SHP77 treated with DMSO at 0.1 percent for 48 hours (cell line): ENCODE data around the gene CYP20A1.
"Not testable (repeated sequence)": the region's sequence is repeated elsewhere in the genome, so short reads cannot be mapped to it uniquely, and the experiment has no call there.

Source experiments
- DNase-seq: peaks from one replicate; lab custom pipeline; 2025; lab: John Stamatoyannopoulos, UW

The CYP20A1 gene

DNA sequence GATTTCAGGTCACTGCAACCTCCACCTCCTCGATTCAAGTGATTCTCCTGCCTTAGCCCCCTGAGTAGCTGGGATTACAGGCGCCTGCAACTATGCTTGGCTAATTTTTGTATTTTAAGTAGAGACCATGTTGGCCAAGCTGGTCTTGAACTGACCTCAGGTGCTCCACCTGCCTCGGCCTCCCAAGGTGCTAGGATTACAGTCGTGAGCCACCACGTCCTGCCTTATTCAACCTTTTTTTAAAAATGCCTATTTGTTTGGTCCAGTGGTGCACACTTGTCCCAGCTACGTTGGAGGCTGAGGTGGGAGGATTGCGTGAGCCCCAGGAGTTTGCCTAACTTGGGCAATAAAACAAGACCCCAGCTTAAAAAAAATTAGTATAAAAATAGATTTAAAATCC lies 43.3 kb downstream of the CYP20A1 start:
- DNase-seq = no peak

DNA sequence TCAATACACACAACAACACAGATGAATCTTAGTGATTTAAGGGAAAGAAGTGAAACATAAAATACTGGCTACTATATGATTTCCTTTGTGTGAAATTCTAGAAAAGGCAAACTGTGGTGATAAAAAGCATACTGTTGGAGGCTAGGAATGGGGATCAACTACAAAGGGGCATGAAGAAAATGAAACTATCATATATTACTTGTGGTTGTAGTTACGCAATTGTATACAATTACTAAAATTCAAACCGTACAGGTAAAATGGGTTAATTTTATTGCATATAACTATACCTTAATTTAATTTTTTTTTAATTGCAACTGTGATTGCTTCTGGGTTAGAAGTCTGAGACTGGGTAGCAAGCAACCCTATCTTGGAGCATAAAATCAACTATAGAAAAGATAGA lies 47.7 kb downstream of the CYP20A1 start:
- DNase-seq = no peak

DNA sequence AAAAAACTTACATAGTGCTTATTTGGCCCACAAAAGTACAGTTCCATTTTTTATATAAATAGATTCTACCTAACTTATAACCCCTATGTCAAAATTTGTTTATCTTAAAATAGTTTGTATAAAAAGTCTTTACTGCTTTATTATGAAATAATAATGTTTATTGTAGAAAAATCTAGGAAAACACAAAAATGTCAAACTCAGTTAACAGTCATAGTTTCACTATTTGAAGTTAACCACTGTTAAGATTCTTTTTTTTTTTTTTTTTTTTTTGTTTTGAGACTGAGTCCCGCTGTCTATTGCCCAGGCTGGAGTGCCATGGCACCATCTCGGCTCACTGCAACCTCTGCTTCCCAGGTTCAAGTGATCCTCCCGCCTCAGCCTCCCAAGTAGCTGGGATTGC lies 62.8 kb downstream of the CYP20A1 start:
- no peak for DNase-seq

DNA sequence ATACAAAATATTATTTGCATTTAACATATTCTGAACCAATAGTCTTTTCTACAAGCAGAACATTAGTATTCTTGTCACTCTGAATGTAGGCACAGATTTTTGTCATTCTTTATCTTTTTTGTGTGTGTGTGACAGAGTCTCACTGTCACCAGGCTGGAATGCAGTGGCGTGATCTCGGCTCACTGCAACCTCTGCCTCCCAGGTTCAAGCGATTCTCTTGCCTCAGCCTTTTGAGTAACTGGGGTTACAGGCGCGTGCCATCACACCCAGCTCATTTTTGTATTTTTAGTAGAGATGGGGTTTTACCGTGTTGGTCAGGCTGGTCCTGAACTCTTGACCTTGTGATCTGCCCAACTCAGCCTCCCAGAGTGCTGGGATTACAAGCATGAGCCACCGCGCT lies 63.8 kb downstream of the CYP20A1 start:
- not testable (repeated sequence) for DNase-seq

DNA sequence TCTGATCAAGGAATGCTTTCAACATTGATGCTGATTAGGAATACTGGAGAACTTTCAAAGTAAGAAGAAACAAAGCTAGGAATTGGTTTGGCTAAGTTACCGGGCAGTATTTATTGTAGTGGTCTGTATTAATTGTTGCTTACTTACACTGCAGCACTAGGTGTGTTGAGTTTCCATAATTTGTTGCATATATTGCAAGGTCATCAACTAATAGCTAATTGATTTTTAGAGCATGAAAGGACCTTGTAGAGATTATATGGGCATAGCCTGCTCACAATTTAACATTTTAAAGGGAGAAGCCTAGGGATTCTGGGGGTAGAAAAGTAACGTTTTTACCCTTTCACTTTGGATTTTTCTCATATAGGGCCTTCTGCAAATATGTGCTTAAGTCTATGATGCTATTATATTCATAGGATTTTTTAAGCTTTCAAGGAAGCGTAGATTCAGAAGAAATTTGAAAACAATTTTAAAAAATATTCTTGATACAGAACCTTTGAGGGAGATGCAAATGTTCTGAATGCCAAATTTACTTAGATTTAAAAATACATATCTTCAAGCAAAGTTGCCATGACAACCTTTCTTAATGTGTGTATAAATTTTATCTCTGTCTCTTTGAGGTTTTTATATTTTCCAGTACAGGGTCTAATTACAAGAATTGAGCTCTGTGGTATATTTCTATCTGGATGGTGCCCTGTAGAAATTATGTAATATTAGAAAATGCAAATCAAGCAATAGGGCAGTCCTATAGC lies 72.0 kb downstream of the CYP20A1 start:
- DNase-seq = no peak

DNA sequence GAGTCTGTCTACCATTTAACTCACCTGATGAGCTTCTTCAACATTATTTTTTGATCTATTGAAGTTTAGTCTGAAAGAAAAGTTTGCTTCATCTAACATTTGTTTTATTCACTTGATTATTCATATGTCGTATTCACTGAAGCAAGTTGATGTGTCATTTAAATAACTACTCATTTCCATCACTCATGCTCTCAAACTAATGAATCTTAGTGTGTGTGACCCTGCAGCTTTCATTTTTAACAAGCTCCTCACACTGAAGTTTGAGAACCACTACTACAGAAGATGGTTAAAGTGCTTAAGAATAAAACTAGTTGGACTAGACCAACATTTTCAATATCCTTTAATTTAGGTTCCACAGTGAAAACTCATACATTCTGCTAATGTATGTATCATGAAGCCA lies 87.5 kb downstream of the CYP20A1 start:
- no peak for DNase-seq

DNA sequence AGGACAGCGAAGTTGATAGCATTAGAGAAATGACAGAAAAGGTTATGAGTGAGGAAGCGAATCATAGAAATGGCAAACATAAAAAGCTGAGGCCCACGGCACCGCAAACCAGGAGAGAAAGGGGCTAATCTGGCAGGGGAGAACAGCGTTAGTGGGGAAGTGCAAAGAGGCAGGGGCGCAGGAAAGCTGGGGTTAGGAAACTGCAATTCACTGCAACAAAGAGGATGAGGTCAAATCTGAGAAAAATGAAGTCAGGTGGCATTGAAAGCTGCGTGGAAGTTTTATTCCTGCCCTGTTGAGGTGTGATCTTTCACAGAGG lies 88.7 kb downstream of the CYP20A1 start:
- no peak for DNase-seq

DNA sequence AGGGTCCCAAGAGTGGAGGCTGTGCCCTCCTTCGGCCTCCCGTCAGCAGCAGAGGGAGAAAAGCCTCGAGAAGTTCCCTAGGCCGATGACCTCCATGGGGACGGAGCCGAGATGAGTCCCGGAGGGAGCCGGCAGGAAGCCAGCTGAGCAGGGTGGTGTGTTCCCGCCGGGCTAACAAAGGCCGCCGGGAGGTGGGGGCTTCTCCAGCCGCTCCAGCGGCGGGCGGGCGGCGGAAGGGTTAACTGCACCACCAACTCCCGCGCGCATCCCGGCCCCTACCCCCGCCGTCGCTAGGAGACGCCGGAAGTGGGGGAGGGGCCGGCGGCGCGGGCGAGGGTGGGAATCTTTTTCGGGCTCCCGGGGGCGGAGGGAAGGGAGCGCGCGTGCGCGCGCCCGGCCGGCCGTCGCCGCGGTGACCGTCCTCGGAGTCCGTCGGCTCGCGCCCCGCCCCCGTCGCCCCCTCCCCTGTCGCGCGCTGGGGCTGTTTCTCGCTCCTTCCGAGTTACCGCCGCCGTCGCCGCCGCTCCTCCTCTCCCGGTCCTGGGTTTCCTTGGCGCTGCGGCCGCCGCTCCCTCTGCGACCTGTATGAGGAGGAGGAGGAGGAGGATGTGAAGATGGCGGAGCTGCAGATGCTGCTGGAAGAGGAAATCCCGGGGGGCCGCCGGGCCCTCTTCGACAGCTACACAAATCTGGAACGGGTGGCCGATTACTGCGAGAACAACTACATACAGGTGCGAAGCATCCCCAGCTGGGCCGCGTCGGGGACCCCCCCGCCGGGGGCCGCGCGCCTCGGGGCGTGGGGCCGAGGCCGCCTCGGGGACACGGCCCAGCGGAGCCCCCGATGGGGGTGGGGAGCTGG lies 89.3 kb downstream of the CYP20A1 start, which contains the start of gene ABI2:
TSS of gene ABI2 (plus strand) at position 494 of the 859 bp plus-strand sequence. CDS start at position 615, 121 bp downstream.
- DNase-seq = peak; percentile 69

DNA sequence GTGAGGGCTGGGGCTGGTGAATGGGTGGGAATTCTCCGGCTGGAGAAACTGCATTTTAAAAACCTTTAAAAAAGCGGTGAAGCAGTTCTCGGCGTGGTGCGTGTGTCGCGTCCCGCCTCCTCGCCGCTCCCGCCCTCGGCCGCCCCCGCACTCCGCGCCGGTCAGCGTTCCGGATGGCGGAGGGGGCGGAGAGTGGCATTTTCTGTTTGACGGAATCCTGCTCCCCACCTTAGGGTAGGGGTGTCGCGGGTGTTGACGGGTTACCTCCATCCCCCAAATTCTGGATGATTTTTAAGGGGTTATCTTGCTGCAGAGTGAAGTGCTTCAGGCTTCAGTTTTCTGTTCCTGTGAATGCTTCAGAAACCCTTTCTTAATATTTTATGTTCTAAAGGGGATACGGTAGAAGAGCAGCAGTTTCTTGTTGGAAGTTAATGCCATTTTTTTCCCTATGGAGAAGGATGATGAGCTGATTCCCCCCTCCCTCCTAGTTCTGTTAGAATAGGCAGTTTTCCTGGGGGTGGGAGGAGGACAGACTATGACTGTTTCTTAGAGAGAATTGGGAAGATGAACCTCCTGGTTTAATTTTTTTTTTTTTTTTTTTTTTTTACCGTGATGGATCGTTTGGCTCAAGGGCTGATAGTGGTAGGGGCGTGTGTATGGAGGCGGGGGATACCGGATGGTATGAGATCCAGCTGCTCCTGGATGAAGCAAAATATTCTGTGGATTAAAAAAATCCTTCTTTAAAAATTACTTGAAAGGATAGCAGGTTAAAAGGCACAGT lies 90.1 kb downstream of the CYP20A1 start:
- no peak for DNase-seq

DNA sequence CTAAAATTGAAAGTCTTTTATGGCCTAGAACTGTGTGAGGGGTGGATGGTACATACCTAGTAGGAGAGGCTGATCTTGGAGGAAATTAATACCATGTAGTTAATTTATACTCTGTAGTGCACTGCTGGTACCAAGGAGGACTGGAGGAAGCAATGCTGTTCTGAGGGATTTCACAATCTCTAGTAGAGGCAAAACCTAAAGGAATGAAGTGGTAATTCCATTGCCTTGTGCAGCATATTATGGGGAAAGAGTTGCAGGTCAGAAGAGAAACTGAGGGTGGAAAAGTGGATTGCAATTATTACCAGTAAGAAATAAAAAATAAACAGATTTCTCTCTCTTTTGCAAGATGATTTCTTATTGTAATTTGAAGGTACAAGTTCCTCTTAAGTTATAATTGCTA lies 91.6 kb downstream of the CYP20A1 start:
- DNase-seq = no peak

DNA sequence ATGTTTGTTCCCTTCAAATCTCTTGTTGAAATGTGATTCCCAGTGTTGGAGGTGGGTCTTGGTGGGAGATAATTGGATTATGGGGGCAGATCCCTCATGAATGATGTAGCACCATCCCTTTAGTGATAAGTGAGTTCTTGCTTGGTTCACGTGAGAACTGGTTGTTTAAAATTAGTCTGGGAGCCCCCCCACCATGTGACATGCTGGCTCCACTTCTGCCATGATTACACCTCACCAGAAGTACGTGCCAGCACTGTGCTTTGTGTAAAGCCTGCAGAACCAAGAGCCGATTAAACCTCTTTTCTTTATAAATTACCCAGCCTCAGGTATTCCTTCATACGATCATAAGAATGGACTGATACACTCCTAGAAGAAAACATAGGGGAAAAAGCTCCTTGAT lies 99.5 kb downstream of the CYP20A1 start:
- no peak for DNase-seq

DNA sequence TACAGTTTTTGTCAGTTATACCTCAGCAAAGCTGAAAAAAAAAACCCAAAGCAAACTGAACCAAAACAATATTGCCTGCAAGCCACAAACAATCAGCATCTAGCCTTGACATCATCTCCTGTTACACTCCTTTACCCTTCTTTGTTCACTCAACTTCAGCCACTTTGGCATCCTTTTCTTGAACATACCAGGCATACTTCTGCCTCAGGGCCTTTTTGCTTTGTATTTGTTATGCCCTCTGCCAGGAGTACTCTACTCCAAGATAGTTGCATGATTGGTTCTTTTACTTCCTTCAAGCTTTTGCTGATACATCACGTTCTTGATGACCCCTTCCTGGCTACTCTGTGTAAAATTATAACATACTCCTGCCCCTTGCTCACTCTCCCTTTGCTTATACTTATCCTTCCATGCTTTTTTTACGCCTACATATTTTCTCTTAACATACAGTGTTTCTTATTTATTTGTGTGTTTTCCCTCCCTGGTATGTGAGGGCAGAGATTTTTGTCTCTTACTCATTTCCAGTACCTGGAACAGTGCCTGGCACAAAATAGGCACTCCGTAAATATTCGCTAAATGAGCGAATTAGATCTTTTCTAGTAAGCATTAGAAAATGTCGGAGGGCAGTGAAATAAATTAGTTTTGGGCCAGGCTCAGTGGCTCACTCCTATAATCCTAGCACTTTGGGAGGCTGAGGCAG lies 102.1 kb downstream of the CYP20A1 start:
- DNase-seq = no peak

DNA sequence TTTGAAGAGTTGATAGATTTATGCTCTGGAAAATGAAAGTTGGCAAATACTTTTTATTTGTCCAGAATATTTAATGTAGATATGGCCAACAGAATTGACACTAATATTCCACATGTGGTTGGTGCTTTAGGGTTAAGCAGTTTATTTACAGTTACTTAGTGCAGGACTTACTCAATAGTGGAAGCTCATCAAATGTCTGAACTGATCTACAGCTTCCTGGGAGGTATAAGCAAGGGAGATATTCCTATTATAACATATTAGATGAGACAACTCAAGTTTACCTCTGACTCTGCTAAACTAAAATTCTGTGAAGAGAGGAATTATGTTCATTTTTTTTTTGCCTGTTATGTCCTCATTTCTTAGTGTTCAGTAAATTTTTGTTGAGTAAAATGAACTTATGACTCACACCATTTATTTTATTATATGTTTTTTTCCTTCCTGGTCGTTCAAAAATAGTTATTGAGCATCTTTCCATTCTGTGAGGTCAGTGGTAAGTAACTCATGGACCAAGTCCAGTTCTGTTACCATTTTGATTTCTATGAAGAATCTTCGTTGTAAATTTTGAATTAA lies 103.0 kb downstream of the CYP20A1 start:
- no peak for DNase-seq

DNA sequence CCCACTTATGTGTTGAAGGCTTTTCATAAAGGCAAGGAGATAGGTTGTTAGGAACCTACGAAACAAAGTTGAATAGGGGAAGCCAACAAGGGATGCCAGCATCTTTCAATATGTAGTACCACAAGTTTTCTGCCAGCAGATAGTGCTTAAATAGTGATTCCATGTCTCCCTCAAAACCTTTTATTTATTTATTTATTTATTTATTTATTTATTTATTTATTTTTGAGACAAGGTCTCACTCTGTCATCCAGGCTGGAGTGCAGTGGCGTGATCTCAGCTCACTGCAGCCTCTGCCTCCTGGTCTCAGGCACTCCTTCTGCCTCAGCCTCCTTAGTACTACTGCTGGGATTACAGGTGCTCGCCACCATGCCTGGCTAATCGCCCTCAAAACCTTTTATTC lies 103.6 kb downstream of the CYP20A1 start:
- DNase-seq = not testable (repeated sequence)

DNA sequence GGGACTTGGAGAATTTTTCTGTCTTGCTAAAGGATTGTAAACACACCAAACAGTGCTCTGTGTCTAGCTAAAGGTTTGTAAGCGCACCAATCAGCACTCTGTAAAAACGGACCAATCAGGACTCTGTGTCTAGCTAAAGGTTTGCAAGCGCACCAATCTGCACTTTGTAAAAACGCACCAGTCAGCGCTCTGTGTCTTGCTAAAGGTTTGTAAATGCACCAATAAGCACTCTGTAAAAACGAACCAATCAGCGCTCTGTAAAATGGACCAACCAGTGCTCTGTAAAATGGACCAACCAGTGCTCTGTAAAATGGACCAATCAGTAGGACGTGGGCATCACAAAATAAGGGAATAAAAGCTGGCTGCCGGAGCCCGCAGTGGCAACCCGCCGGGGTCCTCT lies 105.8 kb downstream of the CYP20A1 start:
- no peak for DNase-seq

DNA sequence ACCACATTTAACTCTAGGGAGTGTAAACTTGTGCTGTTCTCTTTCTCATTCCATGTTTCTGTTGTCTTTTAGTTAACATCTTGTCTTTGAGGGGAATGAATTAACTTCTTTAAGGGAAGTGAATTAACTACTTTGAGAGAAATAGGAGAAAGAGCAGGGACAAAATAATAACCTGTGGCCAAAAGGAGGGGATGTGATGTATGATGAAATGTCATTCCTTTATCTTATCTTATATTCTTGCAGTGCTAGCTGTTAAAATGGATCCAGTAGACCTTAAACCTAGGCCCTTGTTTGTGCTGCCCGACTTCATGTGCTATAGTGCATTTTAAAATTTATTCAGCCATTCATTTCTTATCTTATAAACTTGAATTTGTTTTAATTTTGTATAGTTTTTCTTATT lies 107.8 kb downstream of the CYP20A1 start:
- DNase-seq = no peak

DNA sequence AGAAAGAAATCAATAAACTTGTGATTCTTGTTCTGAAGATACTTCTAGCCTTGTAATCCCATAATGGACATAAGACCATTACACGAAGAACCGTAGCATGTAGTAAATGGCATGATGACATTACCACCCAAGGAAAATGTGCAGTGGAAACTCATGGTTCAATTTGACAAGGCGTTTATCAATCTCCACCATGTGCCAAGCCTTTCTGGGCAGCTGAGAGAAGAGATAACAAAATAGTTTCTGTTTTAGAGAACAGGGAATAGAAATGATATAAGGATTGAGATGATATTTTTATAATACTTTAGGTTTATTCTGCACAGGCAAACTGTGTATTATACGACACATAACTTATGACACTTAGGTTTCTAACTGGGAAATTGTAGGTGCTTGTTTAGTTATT lies 108.6 kb downstream of the CYP20A1 start:
- no peak for DNase-seq

DNA sequence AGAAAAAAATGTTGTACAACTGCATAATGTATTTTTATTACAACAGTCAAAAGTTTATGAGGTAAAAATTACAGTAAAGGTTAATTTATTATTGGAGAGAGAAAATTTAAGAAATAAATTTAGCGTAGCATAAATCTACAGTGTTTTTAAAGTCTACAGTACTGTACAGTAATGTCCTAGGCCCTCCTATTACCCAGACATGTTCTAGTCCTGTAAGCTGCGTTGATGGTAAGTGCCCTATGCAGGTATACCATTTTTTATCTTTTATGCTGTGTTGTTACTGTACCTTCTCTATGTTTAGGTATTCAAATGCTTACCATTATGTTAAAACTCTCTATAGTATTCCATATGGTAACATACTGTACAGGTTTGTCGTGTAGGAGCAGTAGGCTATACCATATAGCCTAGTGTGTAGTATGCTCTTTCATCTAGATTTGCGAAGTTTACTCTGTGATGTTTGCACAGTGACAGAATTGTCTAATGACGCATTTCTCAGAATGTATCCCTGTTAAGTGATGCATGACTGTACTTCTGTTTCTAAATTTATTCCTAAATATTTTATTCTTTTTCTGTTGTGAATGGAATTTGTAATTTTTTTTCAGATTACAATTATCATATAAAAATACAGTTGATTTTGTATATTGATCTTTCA lies 113.9 kb downstream of the CYP20A1 start:
- DNase-seq = peak; percentile 90

DNA sequence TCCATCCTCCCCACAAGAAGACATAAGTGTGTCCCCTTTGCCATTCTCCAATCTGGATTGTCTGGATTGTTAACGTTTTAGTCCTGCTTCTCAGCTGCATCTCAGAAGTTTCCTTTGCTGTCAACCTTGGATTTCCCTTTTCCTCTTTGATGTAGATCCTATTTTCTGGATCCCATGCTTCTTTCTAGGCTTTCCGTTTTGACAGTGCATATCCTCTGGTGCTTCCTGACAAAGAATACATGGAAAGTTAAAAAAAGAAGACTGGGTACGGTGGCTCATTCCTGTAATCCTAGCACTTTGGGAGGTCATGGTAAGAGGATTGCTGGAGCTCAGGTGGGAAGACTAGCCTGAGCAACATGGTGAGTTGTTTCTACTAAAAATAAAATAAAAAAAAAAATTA lies 116.1 kb downstream of the CYP20A1 start:
- no peak for DNase-seq
